ENCODE data around the gene HPCAL1. TPM values are rescaled to one million over a fixed set of nuclear protein-coding genes. Genes with fewer than 3 reads are reported as not detected.

Gene HPCAL1
- total and polyA plus RNA-seq, 3 donors from 2014 or later: 99.5 to 263 (median 215) TPM

GRCh38 chr2:10370390-10370789 lies 67.7 kb downstream of the HPCAL1 start:
- Histone ChIP-seq H3K27me3 (no peaks in the 10 kb centered on the region), H3K4me1 (peaks cover 59% of the 10 kb centered on the region), H3K27ac (peak overlapping the region; percentile 56 to 65), H3K9me3 (no peaks in the 10 kb centered on the region), H3K36me3 (ENCODE audit: low read depth, missing control alignments) (no peaks in the 10 kb centered on the region), H3K4me3 (no peak overlapping the region)
- no peak for DNase-seq
- WGBS, 2 donors: 67 to 86% methylated on average over 1 of the region's 1 CpG
- no peak for TF ChIP-seq CTCF (IDR thresholded peaks at IDR 0.05)
- no peak for TF ChIP-seq POLR2A (IDR thresholded peaks at IDR 0.05)
- intact Hi-C loops (cut with DNase I; ENCODE audit: low total_unique reads): no loop called here

GRCh38 chr2:10370895-10371294 lies 68.2 kb downstream of the HPCAL1 start:
- H3K27ac ChIP-seq: peak overlapping the region; percentile 56 to 65

GRCh38 chr2:10371441-10372196 lies 68.9 kb downstream of the HPCAL1 start:
- Histone ChIP-seq H3K27ac (peak overlapping the region; percentile 56 to 65), H3K36me3 (ENCODE audit: low read depth, missing control alignments) (no peaks in the 10 kb centered on the region), H3K27me3 (no peaks in the 10 kb centered on the region), H3K4me3 (no peak overlapping the region), H3K9me3 (no peaks in the 10 kb centered on the region), H3K4me1 (peaks cover 47% of the 10 kb centered on the region)
- no peak for TF ChIP-seq POLR2A (IDR thresholded peaks at IDR 0.05)
- intact Hi-C loops (cut with DNase I; ENCODE audit: low total_unique reads): no loop called here
- WGBS, 2 donors: 70 to 81% methylated on average over 11 to 15 of the region's 15 CpGs
- peak; percentile 56 for DNase-seq

More at GRCh38 chr2:10370895-10371294, 68.2 kb downstream of the HPCAL1 start:
- no peak for DNase-seq
- Histone ChIP-seq H3K4me3 (no peak overlapping the region), H3K9me3 (no peaks in the 10 kb centered on the region), H3K27me3 (no peaks in the 10 kb centered on the region), H3K36me3 (ENCODE audit: low read depth, missing control alignments) (no peaks in the 10 kb centered on the region), H3K4me1 (peaks cover 54% of the 10 kb centered on the region)
- intact Hi-C loops (cut with DNase I; ENCODE audit: low total_unique reads): no loop called here
- WGBS, 2 donors: 93 to 97% methylated on average over 5 to 6 of the region's 6 CpGs
- TF ChIP-seq CTCF (IDR thresholded peaks at IDR 0.05): no peak
- no peak for TF ChIP-seq POLR2A (IDR thresholded peaks at IDR 0.05)

GRCh38 chr2:10372203-10372861 lies 69.6 kb downstream of the HPCAL1 start:
- Histone ChIP-seq H3K36me3 (ENCODE audit: low read depth, missing control alignments) (no peaks in the 10 kb centered on the region), H3K9me3 (no peaks in the 10 kb centered on the region), H3K27ac (peak overlapping the region; percentile 56 to 65), H3K4me1 (peaks cover 47% of the 10 kb centered on the region), H3K27me3 (no peaks in the 10 kb centered on the region), H3K4me3 (no peak overlapping the region)
- TF ChIP-seq CTCF (IDR thresholded peaks at IDR 0.05): no peak
- TF ChIP-seq POLR2A (IDR thresholded peaks at IDR 0.05): no peak
- DNase-seq: no peak
- intact Hi-C loops (cut with DNase I; ENCODE audit: low total_unique reads): no loop called here
- WGBS, 2 donors: 82% methylated on average over 5 to 20 of the region's 20 CpGs

GRCh38 chr2:10372862-10373240 lies 70.1 kb downstream of the HPCAL1 start:
- H3K4me1 ChIP-seq: peaks cover 45% of the 10 kb centered on the region
- no peak overlapping the region for H3K4me3 ChIP-seq
- WGBS, 2 donors: 72 to 100% methylated on average over 1 to 7 of the region's 7 CpGs
- no peak for DNase-seq
- H3K36me3 ChIP-seq (ENCODE audit: low read depth, missing control alignments): no peaks in the 10 kb centered on the region
- H3K27me3 ChIP-seq: no peaks in the 10 kb centered on the region
- peak overlapping the region; percentile 56 to 65 for H3K27ac ChIP-seq
- no peaks in the 10 kb centered on the region for H3K9me3 ChIP-seq
- intact Hi-C loops (cut with DNase I; ENCODE audit: low total_unique reads): no loop called here
- TF ChIP-seq CTCF (IDR thresholded peaks at IDR 0.05) (no peak), POLR2A (IDR thresholded peaks at IDR 0.05) (no peak)

Data from testis (tissue), 3 donors.